GM18951 (cell line): ENCODE measurements around the gene APOBEC3H.

Experiments
- POLR2A ChIP-seq: IDR thresholded peaks from 4 replicates; pipeline ENCODE4 v1.6.1; 2011; ENCODE audit warnings: mild to moderate bottlenecking; ENCODE audit not compliant: insufficient read length, insufficient read depth; ENCODE audit errors: extremely low read depth
- in situ Hi-C: fragments of 300-500 bp; cut with MboI; formaldehyde crosslinking; loops from one replicate; pipeline ENCODE4 v1.12.0; 2022; ENCODE audit warnings: low sequenced_read_pairs, mixed read lengths, inconsistent platforms; ENCODE audit not compliant: unreplicated experiment

The APOBEC3H gene

DNA sequence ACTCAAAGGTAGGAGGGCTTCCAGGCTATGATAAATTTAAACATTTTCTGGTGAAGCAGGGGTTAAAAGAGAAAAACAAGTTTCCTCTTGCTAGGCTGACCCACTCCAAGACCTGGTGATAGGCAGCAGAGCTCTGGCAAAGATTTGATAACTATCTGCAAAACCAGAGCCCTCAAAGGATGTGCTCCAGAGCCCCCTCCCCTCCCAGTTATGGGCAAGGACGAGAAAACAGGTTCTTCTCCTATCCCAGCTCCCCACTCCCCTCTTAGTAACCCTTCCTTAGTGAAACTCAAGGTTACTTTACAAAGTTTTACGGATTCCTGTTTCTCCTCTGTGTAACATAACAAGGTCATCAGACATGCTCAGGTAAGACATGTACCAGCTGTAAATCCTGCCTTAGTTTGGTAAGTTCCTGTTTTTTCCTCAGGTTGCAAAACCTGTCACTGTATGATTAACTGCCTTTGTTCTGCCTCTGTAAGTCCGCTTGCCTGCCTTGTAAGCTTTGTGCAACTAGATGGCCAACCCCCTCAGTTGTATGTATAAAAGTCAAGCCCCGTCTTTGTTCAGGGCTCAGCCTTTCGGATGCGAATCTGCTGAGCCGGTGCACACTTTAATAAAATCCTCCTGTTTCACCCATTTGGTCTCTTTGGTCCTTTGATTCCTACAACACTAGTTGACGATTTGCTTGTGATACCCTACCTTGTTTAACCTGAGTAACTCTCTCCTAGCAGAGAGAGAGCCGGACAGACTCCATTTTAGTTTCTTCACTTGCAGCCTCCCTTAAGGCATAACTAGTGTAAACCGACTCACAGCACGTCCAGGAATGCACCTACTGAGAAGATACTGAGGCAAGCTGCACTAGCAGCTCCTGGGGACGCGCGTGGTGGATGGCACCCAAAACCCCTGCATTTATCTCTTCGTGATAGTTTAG lies 13.9 kb downstream of the APOBEC3H start:
- TF ChIP-seq POLR2A, result no peak
- in situ Hi-C loops, result no loop called here

- in situ Hi-C loops, result no loop called here
- TF ChIP-seq POLR2A, result no peak
These were observed 17.1 kb downstream of the APOBEC3H start for GRCh38 chr22:39114112-39114511.

GRCh38 chr22:39115570-39115969 lies 18.5 kb downstream of the APOBEC3H start:
- in situ Hi-C loops, result no loop called here
- TF ChIP-seq POLR2A, result no peak

DNA sequence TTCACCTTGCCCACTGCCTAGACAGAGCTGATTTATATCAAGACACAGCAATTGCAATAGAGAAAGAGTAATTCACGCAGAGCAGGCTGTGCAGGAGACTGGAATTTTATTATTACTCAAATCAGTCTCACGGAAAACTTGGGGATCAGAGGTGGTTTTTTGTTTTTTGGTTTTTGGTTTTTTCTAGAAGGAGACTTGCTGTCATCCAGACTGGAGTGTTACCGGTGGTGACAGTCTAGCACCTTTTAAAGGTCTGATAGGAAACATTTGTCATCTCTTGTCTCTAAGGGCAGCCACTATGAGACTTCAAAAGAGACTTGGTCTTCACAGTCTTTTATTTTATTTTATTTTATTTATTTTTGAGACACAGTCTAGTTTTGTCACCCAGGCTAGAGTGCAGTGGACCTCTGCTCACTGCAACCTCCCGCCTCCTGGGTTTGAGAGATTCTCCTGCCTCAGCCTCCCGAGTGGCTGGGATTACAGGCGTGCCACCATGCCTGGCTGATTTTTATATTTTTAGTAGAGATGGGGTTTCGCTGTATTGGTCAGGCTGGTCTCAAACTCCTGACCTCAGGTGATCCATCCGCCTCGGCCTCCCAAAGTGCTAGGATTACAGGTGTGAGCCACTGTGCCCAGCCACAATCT lies 19.1 kb downstream of the APOBEC3H start:
- in situ Hi-C loops, result no loop called here

GRCh38 chr22:39117585-39118191 lies 20.6 kb downstream of the APOBEC3H start:
- in situ Hi-C loops, result no loop called here
- no peak for TF ChIP-seq POLR2A

More for the DNA sequence above, 19.1 kb downstream of the APOBEC3H start:
- TF ChIP-seq POLR2A, result no peak

- no peak for TF ChIP-seq POLR2A
- in situ Hi-C loops, result loop anchor here (5.0 kb wide), 1 partner anchor 109 kb away; the partner anchor contains the start of gene APOBEC3C
These were observed 23.9 kb downstream of the APOBEC3H start for GRCh38 chr22:39120983-39121382.

DNA sequence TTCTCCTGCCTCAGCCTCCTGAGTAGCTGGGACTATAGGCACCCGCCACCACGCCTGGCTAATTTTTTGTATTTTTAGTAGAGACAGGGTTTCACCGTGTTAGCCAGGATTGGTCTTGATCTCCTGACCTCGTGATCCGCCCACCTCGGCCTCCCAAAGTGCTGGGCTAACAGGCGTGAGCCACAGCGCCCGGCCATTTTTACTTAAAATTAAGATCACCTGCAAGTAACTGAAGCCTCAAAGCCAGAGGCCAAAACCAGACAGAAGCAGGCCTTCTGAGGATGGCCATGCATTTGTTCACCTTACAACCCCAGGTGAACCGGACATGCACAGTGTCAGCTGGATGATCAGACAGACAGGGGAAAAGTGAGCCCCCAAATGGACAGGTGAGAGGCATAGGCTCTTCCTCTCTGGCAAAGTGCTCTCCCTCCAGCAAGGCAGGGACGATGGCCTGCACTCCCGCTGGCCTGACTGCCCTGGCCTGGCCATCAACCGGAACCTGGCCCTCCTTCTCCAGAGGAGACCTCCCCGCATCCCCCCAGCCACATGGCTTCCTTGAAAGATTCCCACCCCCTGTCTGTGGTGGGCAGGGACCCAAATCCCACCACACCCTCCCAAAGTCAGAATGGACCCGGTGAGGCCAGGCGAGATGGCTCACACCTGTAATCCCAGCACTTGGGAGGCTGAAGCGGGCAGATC lies 25.9 kb downstream of the APOBEC3H start:
- no peak for TF ChIP-seq POLR2A
- in situ Hi-C loops, result loop anchor here (5.0 kb wide), 1 partner anchor 111 kb away; the partner anchor contains the start of gene APOBEC3C

DNA sequence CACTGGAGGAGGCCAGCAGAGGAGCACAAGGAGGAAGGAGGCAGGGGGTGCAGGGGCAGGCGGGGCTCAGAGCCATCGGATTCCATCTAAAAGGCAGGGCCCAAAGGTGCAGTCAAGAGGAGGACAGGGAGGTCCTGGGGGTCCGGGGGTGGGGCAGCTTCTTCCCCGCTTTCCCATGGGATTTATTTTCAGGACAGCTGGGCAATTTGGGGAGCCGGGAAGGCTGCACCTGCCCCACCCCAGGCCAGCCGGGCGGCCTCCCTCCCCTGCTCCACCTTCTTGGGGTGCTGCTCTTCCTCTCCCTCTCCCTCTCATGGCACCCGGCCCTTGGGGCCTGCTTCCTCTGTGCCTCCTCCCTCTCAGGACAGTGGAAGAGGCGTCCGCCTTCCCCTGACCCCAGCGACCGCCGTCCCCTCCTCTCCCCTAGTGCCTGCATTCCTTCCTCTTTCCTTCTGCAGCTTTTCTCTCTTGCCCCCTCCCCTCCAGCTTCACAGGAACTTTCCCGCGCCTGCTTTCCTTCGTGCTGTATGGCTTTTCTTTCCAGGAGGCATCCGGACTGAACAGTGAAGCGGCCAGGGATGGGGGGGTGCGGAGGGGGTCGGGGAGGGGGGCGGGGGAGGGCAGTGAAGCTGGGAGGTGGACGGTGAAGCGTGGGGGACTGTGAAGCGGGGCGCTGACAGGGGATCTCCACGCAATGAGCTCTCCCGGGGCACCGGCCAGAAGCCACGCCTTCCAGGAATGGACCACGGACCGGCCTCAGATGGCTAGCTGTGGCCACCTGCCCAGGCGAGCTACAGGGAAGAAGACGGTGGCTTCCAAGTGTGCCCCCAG lies 26.9 kb downstream of the APOBEC3H start:
- in situ Hi-C loops, result loop anchor here (5.0 kb wide), 1 partner anchor 112 kb away; the partner anchor contains the start of gene APOBEC3C
- TF ChIP-seq POLR2A, result no peak

- TF ChIP-seq POLR2A, result no peak
- in situ Hi-C loops, result no loop called here
These were observed 28.6 kb downstream of the APOBEC3H start for GRCh38 chr22:39125622-39126021.

DNA sequence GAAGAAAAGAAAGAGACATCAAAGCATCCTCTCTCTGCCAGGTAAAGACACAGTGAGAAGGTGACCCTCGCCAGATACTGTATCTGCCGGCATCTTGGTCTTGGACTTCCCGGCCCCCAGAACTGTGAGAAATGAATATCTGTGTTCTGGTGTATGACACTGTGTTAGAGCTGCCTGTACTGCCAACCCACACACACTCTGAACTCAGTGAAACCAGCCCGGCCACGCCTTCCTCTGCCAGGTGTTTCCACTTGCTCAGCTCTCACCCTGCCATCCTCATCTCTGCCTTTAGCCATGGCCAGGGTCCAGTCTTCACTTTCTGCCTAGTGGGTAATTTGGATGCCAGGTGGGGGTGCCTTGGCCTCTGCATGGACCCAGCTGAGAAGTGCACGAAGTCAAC lies 31.5 kb downstream of the APOBEC3H start:
- in situ Hi-C loops, result no loop called here
- no peak for TF ChIP-seq POLR2A

- TF ChIP-seq POLR2A, result no peak
- in situ Hi-C loops, result no loop called here
These were observed 32.0 kb downstream of the APOBEC3H start for GRCh38 chr22:39129081-39129480.

GRCh38 chr22:39129746-39130145 lies 32.7 kb downstream of the APOBEC3H start:
- in situ Hi-C loops, result no loop called here
- TF ChIP-seq POLR2A, result no peak
